Lower leg skin (tissue), 4 donors: ENCODE measurements around the gene ABT1. TPM values are rescaled to one million over a fixed set of nuclear protein-coding genes. Genes with fewer than 3 reads are reported as not detected.

ENCODE experiments used
- DNase-seq, 2 donors: peaks; one replicate each; pipeline ENCODE4 v3.0.0-alpha.2; 2019; ENCODE audit warnings: low spot score in 2 of 2
- H3K4me3 ChIP-seq: fragments of 200-600 bp; sonication (generic); 2 replicates; pipeline ENCODE4 v1.5.1; 2017; ENCODE audit warnings: mild to moderate bottlenecking, low read depth; ENCODE audit not compliant: poor library complexity, severe bottlenecking
- POLR2A ChIP-seq, 2 donors: fragments of 450-650 bp; IDR thresholded peaks; one replicate each; pipeline ENCODE4 v1.6.1; 2016 to 2017; ENCODE audit warnings: antibody characterized with exemption in 2 of 2, mild to moderate bottlenecking in 1 of 2, moderate library complexity in 1 of 2
- WGBS, 2 donors: methylation state at CpG; one replicate each; pipeline ENCODE4 v1.1.5; 2018; 5-methylcytosine and 5-hydroxymethylcytosine counted together
- intact Hi-C: fragments of 100-400 bp; cut with DNase I; formaldehyde crosslinking; loops from one replicate; pipeline ENCODE4 v1.15.0; 2023; ENCODE audit warnings: low total_unique reads
- total RNA-seq, 4 donors: library from RNA; depleted of rRNA; stranded (reverse); fragments of >200 nt; gene quantifications; one replicate each; pipeline ENCODE4 v1.1.0, GENCODE V29; 2016
- TF ChIP-seq, protein P1 (sequence below), 3 donors: fragments of 450-650 bp; IDR thresholded peaks; one replicate each; pipeline ENCODE4 v1.5.1; 2016; ENCODE audit warnings: antibody characterized with exemption in 3 of 3, mild to moderate bottlenecking in 3 of 3, moderate library complexity in 2 of 3

Gene ABT1
- total RNA-seq, 4 donors from 2014 or later = 22.0 to 25.7 (median 24.2) TPM

DNA sequence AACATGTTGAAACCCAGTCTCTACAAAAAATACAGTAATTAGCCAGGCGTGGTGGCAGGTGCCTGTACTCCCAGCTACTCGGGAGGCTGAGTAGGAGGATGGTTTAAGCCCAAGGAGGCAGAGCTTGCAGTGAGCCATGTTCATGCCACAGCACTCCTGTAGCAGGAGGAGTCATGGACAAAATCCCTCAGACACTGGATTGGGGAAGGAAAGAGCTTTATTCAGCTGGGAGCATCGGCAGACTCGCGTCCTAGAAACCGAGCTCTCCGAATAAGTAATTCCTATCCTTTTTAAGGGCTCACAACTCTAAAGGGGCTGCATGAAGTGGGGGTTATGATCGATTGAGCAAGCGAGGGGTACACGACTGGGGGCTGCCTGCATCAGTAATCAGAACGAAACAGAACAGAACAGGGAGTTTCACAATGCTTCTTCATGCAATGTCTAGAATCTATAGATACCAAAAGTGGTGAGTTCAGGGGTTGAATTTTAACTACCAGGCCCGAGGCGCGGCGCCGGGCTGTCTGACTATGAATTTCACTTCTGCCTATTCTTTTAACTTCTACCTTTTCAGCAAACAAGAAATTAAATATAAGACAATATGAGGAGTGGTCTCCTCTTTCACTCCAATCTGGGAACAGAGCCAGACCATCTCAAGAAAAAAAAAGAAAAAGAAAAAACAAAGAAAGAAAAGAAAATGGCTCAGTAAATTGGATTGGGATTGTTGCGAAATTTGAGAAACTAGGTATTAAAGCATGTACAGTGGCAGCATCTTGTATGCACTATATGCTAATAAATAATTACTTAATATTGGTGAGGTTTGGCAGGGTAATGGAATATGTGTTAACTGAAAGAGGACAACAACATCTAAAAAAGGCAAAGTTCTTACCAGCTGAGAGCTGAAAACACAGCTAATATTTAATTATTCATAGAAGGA, 35.0 kb upstream of the ABT1 start:
- intact Hi-C loops = no loop called here
- H3K4me3 ChIP-seq = no peak overlapping the region
- TF ChIP-seq, protein P1, sequence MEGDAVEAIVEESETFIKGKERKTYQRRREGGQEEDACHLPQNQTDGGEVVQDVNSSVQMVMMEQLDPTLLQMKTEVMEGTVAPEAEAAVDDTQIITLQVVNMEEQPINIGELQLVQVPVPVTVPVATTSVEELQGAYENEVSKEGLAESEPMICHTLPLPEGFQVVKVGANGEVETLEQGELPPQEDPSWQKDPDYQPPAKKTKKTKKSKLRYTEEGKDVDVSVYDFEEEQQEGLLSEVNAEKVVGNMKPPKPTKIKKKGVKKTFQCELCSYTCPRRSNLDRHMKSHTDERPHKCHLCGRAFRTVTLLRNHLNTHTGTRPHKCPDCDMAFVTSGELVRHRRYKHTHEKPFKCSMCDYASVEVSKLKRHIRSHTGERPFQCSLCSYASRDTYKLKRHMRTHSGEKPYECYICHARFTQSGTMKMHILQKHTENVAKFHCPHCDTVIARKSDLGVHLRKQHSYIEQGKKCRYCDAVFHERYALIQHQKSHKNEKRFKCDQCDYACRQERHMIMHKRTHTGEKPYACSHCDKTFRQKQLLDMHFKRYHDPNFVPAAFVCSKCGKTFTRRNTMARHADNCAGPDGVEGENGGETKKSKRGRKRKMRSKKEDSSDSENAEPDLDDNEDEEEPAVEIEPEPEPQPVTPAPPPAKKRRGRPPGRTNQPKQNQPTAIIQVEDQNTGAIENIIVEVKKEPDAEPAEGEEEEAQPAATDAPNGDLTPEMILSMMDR (IDR thresholded peaks at IDR 0.05) = no peak
- TF ChIP-seq POLR2A (IDR thresholded peaks at IDR 0.05) = no peak
- DNase-seq = no peak
- WGBS, 2 donors = 77 to 93% methylated on average over 17 of the region's 17 CpGs

DNA sequence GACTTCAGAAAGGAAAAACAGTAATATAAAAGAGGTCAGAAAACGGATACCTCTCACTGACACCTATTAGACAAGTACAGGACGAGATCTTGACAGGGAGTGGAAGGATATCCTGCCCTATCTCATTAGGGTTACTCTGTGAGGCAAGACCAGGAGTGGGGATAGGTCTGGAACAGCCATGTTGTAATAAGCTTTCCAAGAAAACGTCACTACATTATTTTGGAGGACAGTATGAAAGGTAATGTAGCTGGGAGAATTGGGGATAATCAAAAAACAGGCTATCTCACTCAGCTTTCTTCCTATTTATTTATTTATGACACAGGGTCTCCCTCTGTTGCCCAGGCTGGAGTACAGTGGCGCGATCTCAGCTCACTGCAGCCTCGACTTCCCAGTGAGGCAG, 33.3 kb upstream of the ABT1 start:
- 79 to 89% methylated on average over 6 of the region's 6 CpGs for WGBS, 2 donors
- no peak for DNase-seq
- intact Hi-C loops = no loop called here
- no peak for TF ChIP-seq POLR2A (IDR thresholded peaks at IDR 0.05)
- TF ChIP-seq, protein P1 (IDR thresholded peaks at IDR 0.05) = no peak
- no peak overlapping the region for H3K4me3 ChIP-seq

GRCh38 chr6:26568601-26569432, 27.9 kb upstream of the ABT1 start:
- TF ChIP-seq POLR2A (IDR thresholded peaks at IDR 0.05) = no peak
- TF ChIP-seq, protein P1 (IDR thresholded peaks at IDR 0.05) = no peak
- WGBS, 2 donors = 3 to 5% methylated on average over 34 of the region's 34 CpGs
- intact Hi-C loops = no loop called here
- peak; percentile 96 to 100 for DNase-seq
- peak overlapping the region; percentile 19 for H3K4me3 ChIP-seq

- DNase-seq = no peak
- intact Hi-C loops = no loop called here
- no peak overlapping the region for H3K4me3 ChIP-seq
- TF ChIP-seq, protein P1 (IDR thresholded peaks at IDR 0.05) = no peak
- no peak for TF ChIP-seq POLR2A (IDR thresholded peaks at IDR 0.05)
- WGBS, 2 donors = 2 to 7% methylated on average over 2 of the region's 2 CpGs
Measured at GRCh38 chr6:26569433-26569764, 27.4 kb upstream of the ABT1 start.

GRCh38 chr6:26570027-26570809, 26.5 kb upstream of the ABT1 start:
- H3K4me3 ChIP-seq = no peak overlapping the region
- 74 to 79% methylated on average over 21 of the region's 21 CpGs for WGBS, 2 donors
- TF ChIP-seq POLR2A (IDR thresholded peaks at IDR 0.05) = no peak
- TF ChIP-seq, protein P1 (IDR thresholded peaks at IDR 0.05) = no peak
- intact Hi-C loops = no loop called here
- DNase-seq = no peak
